B cell (primary cell): ENCODE data around the gene LRP2BP. TPM values are rescaled to one million over a fixed set of nuclear protein-coding genes. Genes with fewer than 3 reads are reported as not detected.
A peak's percentile ranks its signal among the peaks of the same experiment; 100 is the strongest.
"Not testable (repeated sequence)": the region's sequence is repeated elsewhere in the genome, so short reads cannot be mapped to it uniquely, and the experiment has no call there.

Source experiments
- ATAC-seq: fragments of 200-7000 bp; cut with Tn5 transposase; one replicate; pipeline ENCODE4 v1.10.0; 2021; ENCODE audit warnings: low read depth, mild to moderate bottlenecking, moderate number of reproducible peaks, moderate library complexity
- CTCF ChIA-PET: fragments of 350-600 bp; sonication (Branson Sonifier 250); formaldehyde crosslinking; loops from one replicate; lab custom pipeline; 2021; ENCODE audit warnings: antibody characterized with exemption, inconsistent platforms; lab: Charles Lee
- POLR2A ChIA-PET: fragments of 350-600 bp; sonication (Branson Sonifier 250); formaldehyde crosslinking; loops from one replicate; lab custom pipeline; 2021; ENCODE audit warnings: antibody characterized with exemption; lab: Charles Lee
- DNase-seq: peaks from one replicate; pipeline ENCODE4 v3.0.0; 2013
- H2AFZ ChIP-seq: 2 replicates; pipeline ENCODE4 v1.6.1; 2012; ENCODE audit warnings: mild to moderate bottlenecking, low read depth, low read length; ENCODE audit not compliant: insufficient read depth, poor library complexity, severe bottlenecking
- H3K27ac ChIP-seq, 2 donors: 1 replicate in 1 of 2; 2 replicates in 1 of 2; pipeline ENCODE4 v1.5.1; 2012 to 2013; ENCODE audit warnings: low read length in 2 of 2, mild to moderate bottlenecking in 2 of 2, moderate library complexity in 1 of 2
- H3K27me3 ChIP-seq, 4 experiments: fragments of 200-600 bp in 1 of 4; sonication (generic) in 1 of 4; replicated peaks in 1 of 4; 1 replicate in 2 of 4; 2 replicates in 2 of 4; pipeline versions ENCODE4 v1.6.1 to v1.7.0; 2013 to 2016; ENCODE audit warnings: low read length in 3 of 4, mild to moderate bottlenecking in 2 of 4, mixed read lengths in 1 of 4, moderate library complexity in 1 of 4; ENCODE audit not compliant: insufficient read depth in 4 of 4, control insufficient read depth in 3 of 4; ENCODE audit errors: control extremely low read depth in 1 of 4
- H3K36me3 ChIP-seq, 2 experiments: replicated peaks in 1 of 2; 1 replicate in 1 of 2; 2 replicates in 1 of 2; pipeline versions ENCODE4 v1.6.1 to v1.7.1; 2013; ENCODE audit warnings: low read length in 1 of 2; ENCODE audit not compliant: insufficient read depth in 2 of 2, control insufficient read depth in 1 of 2; ENCODE audit errors: control extremely low read depth in 1 of 2, extremely low read depth in 1 of 2
- H3K4me1 ChIP-seq, 2 donors: fragments of 200-600 bp in 1 of 2; sonication (generic) in 1 of 2; 1 replicate in 1 of 2; 2 replicates in 1 of 2; pipeline versions ENCODE4 v1.5.1 to v1.6.1; 2013 to 2017; ENCODE audit warnings: low read length in 2 of 2; ENCODE audit not compliant: control insufficient read depth in 2 of 2, insufficient read depth in 2 of 2
- H3K4me2 ChIP-seq: replicated peaks from 2 replicates; pipeline ENCODE3; 2012; ENCODE audit warnings: mild to moderate bottlenecking, low read depth, low read length; ENCODE audit not compliant: poor library complexity, severe bottlenecking
- H3K4me3 ChIP-seq, 5 experiments: fragments of 200-600 bp in 1 of 5; sonication (generic) in 1 of 5; 1 replicate in 3 of 5; 2 replicates in 2 of 5; pipeline versions ENCODE4 v1.5.1 to v1.7.0; 2011 to 2016; ENCODE audit warnings: low read length in 4 of 5, mild to moderate bottlenecking in 4 of 5, low read depth in 2 of 5, control low read depth in 1 of 5, moderate library complexity in 1 of 5; ENCODE audit not compliant: insufficient read depth in 1 of 5; ENCODE audit errors: control extremely low read depth in 1 of 5, extremely low read depth in 1 of 5
- H3K79me2 ChIP-seq: fragments of 200-600 bp; sonication (generic); one replicate; pipeline ENCODE4 v1.6.0; 2016; ENCODE audit warnings: low read length; ENCODE audit not compliant: control insufficient read depth, insufficient read depth
- H3K9ac ChIP-seq: fragments of 200-600 bp; sonication (generic); 2 replicates; pipeline ENCODE4 v1.6.1; 2017; ENCODE audit warnings: mild to moderate bottlenecking, low read length, moderate library complexity
- H3K9me3 ChIP-seq, 3 donors: one replicate each; pipeline versions ENCODE4 v1.6.1 to v1.7.1; 2013; ENCODE audit warnings: low read length in 2 of 3; ENCODE audit not compliant: control insufficient read depth in 2 of 3, insufficient read depth in 1 of 3; ENCODE audit errors: control extremely low read depth in 1 of 3
- H4K20me1 ChIP-seq: 2 replicates; pipeline ENCODE4 v1.6.0; 2012; ENCODE audit warnings: mild to moderate bottlenecking, low read length; ENCODE audit not compliant: insufficient read depth, control insufficient read depth, poor library complexity, severe bottlenecking
- H3K27ac Mint-ChIP-seq: one replicate; pipeline ENCODE4 v1.8.0; 2021; ENCODE audit warnings: mixed read lengths
- H3K27me3 Mint-ChIP-seq: one replicate; pipeline ENCODE4 v1.8.0; 2021; ENCODE audit warnings: mixed read lengths
- H3K4me1 Mint-ChIP-seq: one replicate; pipeline ENCODE4 v1.8.0; 2021; ENCODE audit warnings: mixed read lengths
- H3K4me3 Mint-ChIP-seq: one replicate; pipeline ENCODE4 v1.8.0; 2021; ENCODE audit warnings: mixed read lengths
- H3K9me3 Mint-ChIP-seq: one replicate; pipeline ENCODE4 v1.8.0; 2022; ENCODE audit warnings: mixed read lengths; ENCODE audit not compliant: insufficient read depth
- EZH2 ChIP-seq: IDR thresholded peaks from 2 replicates; pipeline ENCODE4 v1.6.1; 2012; ENCODE audit warnings: borderline replicate concordance, low read depth, mild to moderate bottlenecking, moderate library complexity, low read length; ENCODE audit not compliant: insufficient read depth, poor library complexity, severe bottlenecking
- WGBS: methylation state at CpG from one replicate; pipeline ENCODE4 v1.1.5; 2013; ENCODE audit warnings: missing lambda C conversion rate; ENCODE audit not compliant: insufficient coverage; 5-methylcytosine and 5-hydroxymethylcytosine counted together
- intact Hi-C: fragments of 100-400 bp; cut with micrococcal nuclease; formaldehyde crosslinking; loops from one replicate; pipeline ENCODE4 v1.10.0; 2022
- polyA plus RNA-seq: library from polyadenylated mRNA; depleted of rRNA; stranded (reverse); fragments of >200 nt; gene quantifications from 2 replicates; pipeline ENCODE4 v1.2.3, GENCODE V29; 2012
- total RNA-seq, 2 donors: library from RNA; stranded (reverse); fragments of 120-200 nt in 1 of 2; gene quantifications; 1 replicate in 1 of 2; 2 replicates in 1 of 2; pipeline versions ENCODE4 v1.2.3 to v1.2.4, GENCODE V29; 2013 to 2022
- TF ChIP-seq, protein P1 (sequence below): fragments of 200-600 bp; IDR thresholded peaks from one replicate; pipeline ENCODE4 v1.8.0; 2022; ENCODE audit warnings: antibody characterized with exemption, mild to moderate bottlenecking

The LRP2BP gene
- total and polyA plus RNA-seq, 2 donors (not counting 1 experiment from before 2014, with no cell fraction given): 0.15 to 1.6 TPM

DNA sequence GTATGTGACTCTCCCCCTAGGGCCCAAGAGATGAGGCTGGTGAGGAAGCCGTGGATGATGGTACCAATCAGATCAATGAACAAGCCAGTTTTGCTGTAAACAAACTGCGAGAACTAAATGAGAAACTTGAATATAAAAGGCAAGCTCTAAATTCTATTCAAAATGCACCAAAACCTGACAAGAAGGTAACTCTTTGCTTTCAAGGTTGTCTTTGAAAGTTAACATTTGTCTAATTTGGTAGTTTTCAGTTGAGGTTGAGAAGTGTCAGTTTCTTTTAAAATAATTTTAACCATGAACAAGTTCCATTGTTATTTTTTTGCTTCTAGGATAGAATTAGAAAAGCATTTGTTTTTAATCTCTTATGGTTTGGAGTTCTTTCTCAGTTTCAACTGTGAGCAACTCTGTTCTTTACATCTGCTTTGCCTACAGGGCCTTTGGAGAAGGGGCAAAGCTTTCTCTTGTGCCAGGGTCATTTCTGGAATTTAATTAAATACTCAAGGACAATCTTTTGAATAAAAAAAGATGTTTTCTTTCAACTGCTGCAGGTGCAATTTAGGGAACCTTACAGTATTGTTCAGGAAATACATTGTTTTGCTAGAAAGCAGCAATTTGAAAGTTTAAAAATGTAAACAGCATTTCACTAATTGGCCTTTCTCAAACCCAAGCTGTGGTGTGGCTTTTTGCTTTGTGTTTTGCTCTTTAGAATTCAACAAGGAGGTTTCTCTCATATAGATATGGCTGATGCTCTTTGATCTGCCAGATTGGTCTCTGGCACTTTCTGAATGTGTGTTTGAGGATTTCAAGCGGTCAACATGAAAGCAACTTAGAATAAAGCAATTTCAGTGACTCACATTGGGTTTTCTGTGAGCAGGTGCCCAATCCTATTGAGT lies 62.9 kb downstream of the LRP2BP start:
- intact Hi-C loops: no loop called here
- CTCF ChIA-PET: no interaction called here
- POLR2A ChIA-PET: no interaction called here
- no peak for DNase-seq
- Histone ChIP-seq H3K4me3 (no peak overlapping the region), H3K79me2 (peaks cover 15% of the 10 kb centered on the region), H3K27me3 (no peaks in the 10 kb centered on the region), H2AFZ (no peak overlapping the region), H3K9ac (no peak overlapping the region), H3K9me3 (no peaks in the 10 kb centered on the region), H3K27ac (no peak overlapping the region), H3K4me1 (no peaks in the 10 kb centered on the region), H4K20me1 (no peaks in the 10 kb centered on the region), H3K4me2 (no peak overlapping the region), H3K36me3 (peaks cover 2 to 23% of the 10 kb centered on the region in 2 experiments)
- TF ChIP-seq, protein P1, sequence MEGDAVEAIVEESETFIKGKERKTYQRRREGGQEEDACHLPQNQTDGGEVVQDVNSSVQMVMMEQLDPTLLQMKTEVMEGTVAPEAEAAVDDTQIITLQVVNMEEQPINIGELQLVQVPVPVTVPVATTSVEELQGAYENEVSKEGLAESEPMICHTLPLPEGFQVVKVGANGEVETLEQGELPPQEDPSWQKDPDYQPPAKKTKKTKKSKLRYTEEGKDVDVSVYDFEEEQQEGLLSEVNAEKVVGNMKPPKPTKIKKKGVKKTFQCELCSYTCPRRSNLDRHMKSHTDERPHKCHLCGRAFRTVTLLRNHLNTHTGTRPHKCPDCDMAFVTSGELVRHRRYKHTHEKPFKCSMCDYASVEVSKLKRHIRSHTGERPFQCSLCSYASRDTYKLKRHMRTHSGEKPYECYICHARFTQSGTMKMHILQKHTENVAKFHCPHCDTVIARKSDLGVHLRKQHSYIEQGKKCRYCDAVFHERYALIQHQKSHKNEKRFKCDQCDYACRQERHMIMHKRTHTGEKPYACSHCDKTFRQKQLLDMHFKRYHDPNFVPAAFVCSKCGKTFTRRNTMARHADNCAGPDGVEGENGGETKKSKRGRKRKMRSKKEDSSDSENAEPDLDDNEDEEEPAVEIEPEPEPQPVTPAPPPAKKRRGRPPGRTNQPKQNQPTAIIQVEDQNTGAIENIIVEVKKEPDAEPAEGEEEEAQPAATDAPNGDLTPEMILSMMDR: no peak
- no peak for TF ChIP-seq EZH2
- Mint-ChIP-seq H3K4me3 (no peak overlapping the region), H3K4me1 (peaks cover 22% of the 10 kb centered on the region), H3K9me3 (no peaks in the 10 kb centered on the region), H3K27ac (peak overlapping the region; percentile 42), H3K27me3 (no peaks in the 10 kb centered on the region)
- ATAC-seq: no peak
- whole genome bisulfite sequencing: no CpG with 5 or more reads among the region's 3 CpGs

- H3K9me3 ChIP-seq, H3K27me3 ChIP-seq, H3K4me3 ChIP-seq, H3K4me1 Mint-ChIP-seq, H2AFZ ChIP-seq, H3K4me1 ChIP-seq, H3K27ac ChIP-seq, H3K4me2 ChIP-seq, H3K4me3 Mint-ChIP-seq, DNase-seq, POLR2A ChIA-PET, H3K27ac Mint-ChIP-seq, H3K9ac ChIP-seq, ATAC-seq, H4K20me1 ChIP-seq, H3K27me3 Mint-ChIP-seq, CTCF ChIA-PET, intact Hi-C loops, H3K9me3 Mint-ChIP-seq: not testable (repeated sequence)
- Histone ChIP-seq H3K36me3 (peaks cover 2 to 23% of the 10 kb centered on the region in 2 experiments), H3K79me2 (peaks cover 15% of the 10 kb centered on the region)
- 100% methylated on average over 2 of the region's 2 CpGs for WGBS
Observed at GRCh38 chr4:185329879-185330510, 65.7 kb downstream of the LRP2BP start.
